ENCODE measurements around the gene TBC1D8.

Gene TBC1D8

DNA sequence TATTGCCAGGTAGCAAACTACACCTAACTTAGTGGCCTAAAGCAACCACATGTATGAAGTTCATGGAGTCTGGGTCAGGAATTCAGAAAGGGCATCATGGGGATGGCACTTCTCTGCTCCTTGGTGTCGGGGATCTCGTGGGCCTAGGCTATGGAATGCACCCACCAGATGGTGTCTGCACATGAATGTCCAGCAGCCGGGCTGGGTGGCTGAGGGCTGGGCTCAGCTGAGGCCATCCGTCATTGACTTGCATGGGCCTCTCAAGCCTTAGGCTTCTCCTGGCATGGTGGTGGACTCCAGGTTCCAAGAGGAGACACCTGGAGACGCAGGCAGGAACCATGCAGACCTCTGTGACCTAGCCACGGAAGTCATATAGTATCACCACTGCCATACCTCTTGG, 175.1 kb downstream of the TBC1D8 start:
- FAIRE-seq, result no peak

DNA sequence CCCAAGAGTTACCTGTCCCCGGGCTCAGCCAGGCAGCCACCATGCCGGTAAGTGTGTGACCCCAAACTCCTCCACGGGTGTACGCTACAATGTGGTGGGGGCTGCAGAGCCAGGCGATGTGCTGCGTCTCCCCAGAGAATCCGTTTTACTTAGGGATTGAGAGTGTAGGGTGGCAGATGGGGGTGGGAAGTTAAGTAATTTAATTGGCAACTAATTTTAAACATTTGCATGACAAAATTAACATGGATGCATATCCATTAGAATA, 175.7 kb downstream of the TBC1D8 start:
- no peak for FAIRE-seq

DNA sequence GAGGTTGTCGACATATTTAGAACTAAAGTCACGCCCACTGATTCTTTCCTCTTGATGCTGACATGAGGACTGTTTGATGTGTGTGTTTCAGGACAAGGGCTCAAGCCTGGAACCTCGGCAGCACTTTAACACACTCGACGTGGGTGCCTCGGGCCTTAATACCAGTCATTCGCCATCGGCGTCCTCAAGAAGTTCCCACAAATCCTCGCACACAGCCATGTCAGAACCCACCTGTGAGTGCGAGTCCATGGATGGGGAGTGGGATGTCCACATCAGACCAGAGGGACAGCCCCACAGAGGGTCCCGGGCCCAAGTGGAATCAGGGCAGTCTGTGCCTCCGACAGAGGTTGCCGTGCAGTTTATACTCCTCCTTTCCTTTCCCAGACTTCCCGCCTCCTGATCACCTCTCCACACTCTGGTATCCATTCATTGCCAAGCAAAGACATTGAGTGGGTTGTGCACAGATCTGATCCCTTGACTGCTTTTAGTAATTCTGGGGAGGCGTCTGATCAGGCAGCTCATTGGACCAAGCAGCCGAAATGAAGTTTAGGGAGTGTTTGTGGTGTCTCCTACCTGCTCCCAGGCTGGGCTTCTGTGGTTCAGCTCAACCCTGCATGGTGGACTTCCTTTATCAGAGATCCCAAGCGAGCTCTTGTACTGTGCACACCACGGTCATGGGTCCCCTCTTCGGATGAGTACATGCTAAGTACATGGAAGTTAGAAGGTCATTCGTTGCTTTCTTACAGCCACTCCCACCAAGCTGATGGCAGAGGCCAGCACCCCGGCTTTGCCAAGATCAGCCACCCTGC, 176.3 kb downstream of the TBC1D8 start:
- no peak for FAIRE-seq

DNA sequence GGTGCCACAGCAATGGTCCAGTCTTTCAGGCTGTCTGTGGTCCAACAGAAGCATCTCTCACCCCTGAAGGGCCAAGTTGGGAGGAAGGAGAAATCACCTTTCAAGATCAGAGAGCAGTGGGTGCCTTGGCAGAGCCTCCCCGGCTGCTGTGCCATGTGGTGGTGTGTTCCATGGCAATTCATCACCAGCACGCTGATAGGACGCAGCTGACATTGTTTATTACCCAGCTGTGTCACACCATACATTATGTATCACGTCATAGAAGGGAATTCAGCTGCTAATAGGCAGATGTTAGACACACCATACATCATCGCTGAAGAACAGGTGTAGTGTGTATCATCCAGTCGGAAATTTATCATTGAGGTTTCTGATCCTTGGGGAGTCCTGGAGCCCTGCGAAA, 178.7 kb downstream of the TBC1D8 start:
- FAIRE-seq, result no peak

DNA sequence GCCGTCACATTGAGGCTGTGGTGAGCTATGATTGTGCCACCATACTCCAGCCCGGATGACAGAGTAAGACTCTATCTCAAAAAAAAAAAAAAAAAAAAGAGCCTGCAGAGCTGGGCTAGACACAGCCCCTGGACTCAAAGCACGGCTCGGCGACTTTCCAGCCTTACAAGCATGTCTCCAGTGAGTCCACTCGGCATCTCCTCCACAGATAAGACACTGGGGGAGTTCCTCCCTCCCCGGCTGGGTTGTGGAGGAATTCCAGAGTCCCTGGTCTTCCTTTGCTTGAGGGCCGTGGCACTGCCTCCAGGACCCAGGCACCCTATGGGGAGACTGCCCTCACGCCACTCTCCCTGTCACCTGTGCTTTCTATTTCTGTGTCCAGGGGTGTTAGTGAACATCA, 180.0 kb downstream of the TBC1D8 start:
- FAIRE-seq, result no peak

DNA sequence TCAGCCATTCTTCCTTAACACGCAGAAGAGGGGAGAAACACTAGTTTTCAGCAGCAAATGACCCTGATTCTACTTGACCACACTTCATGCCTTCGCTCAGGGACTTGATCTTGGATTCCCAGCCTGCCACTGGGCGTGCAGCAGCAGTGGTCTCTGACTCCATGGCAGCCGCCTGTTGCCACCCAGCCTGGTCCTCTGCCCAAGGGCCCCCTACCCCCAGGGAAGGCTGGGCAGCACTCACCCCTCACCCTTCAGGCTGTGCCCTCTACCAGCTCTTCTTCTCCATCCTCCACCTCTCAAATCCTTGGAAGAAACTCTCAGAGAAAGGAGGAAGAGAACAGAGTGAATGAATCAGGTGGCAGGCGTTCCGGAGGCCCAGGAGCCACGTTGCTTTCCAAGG, 181.2 kb downstream of the TBC1D8 start:
- FAIRE-seq, result no peak

DNA sequence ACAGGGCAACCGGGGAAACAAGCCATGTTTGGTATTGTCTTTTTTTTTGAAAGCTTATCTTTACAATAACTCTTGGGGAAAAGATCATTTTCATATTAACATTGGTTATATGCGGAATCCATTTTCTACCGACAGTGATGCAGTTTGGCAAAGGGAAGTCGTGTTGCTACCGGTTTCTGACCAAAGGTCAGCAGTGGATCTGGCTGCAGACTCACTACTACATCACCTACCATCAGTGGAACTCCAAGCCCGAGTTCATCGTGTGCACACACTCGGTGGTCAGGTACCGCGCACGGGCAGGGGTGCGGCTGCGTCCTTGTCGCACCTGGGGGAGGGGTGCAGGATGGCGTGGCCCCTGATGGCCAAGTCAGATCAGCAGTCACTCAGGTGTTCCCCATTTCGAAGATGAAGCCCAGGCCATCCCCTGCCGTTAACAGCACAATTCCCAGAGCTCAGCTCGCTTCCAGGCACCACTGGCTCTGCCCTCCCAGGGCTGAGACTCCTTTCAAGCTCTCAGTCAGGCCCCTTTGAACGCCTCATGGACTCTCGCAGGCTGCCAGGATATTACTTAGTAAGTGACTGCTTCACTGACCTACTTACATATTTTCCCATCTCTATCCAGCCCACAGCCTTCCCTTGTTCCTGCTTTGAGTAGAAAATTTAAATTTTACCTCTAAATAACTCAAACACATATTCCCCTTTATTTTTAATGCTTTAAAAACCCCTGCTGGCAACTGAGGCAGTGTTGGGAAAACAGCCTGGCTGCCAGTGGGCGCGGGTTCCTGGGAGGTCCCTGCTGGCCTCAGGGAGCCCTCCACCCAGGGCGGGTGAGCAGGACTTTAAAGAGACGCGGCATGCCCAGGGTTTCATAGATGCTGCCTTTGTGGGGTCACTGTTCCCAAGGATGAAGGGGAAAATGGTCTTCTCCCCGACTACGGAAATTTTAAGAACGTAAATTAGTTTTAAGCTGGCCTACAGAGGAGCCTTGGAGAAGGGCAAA, 182.7 kb downstream of the TBC1D8 start:
- no peak for FAIRE-seq

DNA sequence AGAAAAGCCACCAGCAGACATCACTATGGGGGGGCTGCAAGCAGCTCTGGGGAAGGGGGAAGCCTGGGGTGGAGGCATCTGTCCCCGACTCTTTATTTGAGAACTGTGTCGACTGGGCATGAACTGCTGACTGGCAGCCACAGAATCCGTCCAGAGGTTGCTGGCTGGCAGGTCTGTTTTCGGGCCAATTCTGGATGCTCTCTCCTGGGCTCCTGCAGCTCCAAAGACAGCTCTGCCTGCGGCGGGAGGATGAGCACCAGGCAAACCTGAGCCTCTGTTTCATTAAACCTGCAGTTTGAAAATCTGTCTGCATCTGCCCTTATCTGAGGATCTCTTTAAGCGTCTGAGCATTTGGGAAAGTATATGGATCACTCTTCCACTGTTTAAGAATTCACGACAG, 183.5 kb downstream of the TBC1D8 start:
- no peak for FAIRE-seq

DNA sequence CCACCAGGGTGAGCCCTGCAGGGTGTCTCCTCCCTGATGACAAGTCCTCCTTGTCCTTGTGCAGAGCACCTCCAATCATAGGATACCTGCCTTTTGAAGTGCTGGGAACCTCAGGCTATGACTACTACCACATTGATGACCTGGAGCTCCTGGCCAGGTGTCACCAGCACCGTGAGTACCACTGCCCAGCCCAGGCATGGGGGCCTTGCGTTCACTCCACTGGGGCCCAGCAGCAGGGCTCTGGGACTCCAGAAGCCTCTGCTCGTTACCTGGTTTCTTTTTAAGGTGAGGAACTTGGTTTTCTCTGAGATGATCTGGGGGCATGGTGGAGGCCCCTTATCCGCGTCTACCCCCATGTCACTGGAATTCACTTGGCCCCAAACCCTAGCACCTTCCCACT, 185.6 kb downstream of the TBC1D8 start:
- FAIRE-seq, result no peak

DNA sequence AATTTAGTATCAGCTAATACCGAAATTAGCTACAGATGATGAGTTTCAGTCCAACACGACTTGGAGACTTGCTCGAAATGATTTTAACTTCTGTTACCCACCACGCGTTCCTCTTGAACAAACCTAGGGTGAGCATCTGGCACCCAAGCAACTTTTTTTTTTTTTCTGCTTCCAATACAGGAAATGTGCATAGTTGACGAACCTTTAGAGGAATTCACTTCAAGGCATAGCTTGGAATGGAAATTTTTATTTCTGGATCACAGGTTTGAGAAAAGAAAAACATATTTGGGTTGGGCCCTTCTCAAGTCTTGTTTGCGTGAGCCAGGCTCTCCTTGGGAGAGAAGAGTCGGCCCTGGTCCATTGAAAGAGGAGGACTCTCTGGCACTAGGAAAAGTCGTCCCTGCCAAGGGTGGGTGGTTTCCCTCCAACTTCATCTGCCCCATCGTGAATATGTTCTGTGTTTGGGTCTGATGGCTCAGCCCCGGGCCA, 186.5 kb downstream of the TBC1D8 start:
- no peak for FAIRE-seq

DNA sequence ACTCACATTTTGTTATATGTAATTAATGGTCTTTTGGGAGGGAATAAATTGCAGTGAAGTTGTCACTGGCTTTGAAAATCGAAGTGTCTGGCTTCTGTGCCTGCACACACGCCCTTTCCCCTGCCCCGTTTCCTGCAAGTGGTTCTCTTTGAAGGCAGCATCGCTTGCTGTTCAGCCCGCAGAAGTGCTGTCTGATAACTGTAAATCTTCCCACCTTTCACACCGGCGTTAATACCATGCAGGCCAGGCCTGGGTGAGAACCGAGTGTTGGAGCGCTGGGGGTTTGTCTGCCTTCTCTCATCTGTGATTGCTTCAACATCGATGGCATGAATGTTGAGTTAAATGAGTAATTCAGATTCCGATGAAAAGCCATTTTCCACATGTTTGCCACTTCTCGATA, 187.0 kb downstream of the TBC1D8 start:
- FAIRE-seq, result no peak

DNA sequence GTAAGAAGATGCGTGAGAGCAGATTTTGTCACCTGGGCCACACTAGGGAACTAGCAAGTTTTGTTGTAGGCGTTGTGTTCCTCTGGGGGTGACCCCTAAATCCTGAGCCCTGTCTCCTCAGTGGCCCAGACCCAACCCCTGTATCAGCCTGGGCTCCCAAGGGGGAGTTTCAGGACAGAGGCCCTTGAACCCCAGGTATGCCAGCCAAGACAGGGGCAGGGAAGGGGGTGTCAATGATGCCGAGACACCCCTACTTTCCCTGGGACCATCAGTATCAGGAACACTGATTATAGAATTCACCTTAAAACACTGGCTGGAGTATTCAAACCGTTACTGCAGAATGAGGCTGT, 188.2 kb downstream of the TBC1D8 start:
- no peak for FAIRE-seq

DNA sequence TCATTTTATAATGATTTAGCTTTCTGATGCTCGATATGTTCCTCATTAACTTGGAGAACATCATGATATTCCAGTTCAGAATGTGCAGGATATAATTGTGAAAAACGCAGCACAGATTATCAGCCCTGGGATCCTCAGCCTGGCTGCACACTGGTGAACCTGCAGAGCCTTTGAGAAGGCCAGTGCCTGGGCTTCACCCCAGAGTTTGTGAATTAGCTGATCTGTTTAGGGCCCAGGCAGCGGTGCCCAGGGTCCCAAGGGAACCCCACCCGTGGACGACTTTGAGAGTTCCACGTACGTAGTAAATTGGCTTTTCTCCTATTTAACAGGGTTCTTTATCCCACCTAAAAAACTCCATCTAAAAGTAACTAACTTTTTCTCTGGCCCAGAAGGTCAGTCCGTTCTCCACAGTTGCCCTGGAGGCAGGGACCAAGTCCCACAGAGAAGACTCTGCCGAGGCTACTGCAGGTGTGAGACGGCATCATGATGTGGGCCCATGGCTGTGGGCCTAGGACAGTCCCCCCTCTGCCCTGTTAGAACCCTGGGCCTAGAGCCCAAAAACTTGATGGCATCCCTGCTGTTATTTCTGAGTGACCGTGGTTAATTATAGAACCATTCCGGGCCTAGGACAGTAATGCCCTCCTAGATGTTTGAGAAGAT, 188.7 kb downstream of the TBC1D8 start:
- no peak for FAIRE-seq

DNA sequence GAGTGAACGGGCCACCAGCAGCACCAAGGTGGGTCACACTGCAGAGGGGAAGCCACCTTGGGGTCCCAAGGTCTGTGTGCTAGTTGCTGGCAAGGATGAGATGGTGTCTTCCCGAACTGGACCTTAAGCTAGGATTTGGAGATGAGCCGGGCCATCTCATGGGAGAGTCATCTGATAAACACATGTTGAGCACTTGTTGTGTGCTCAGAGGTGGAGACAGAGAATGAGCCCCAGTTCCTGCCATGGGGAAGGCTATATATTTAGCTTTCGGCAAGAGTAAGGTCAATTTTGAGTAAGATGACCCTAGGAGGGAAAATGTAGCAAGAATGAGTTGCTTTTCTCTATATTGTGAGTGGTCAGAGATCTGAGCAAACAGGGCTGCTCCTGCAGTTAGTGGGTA, 190.5 kb downstream of the TBC1D8 start:
- no peak for FAIRE-seq

DNA sequence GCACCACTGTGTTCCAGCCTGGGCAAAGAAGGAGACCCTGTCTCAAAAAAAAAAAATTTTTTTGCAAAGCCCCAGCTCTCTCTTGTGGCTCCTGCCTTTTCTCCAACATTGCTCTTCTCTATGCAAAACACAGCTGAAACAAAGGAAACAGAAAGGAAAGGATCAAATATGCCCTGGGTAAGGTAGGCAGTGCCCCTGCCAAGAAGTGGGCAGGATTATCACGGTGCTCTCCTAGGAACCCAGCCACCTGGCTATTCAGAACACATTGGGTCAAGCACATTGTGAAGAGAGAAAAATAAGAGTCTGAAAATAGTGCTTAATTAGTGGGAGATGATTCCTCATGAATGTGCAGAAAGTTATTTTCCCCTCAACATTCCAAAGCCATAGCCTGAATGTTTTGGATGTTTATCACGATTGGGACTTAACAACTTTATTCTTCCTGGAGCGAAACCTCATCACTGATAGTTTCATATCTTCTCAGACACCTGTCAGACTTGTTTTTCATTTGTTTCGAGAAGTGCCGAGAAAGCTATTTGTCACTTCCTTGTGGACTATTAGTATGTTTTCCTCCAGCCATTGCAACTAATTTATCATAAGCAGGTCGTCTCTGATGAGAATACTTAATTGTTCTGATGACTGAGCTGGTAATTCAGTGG, 191.8 kb downstream of the TBC1D8 start:
- no peak for FAIRE-seq

DNA sequence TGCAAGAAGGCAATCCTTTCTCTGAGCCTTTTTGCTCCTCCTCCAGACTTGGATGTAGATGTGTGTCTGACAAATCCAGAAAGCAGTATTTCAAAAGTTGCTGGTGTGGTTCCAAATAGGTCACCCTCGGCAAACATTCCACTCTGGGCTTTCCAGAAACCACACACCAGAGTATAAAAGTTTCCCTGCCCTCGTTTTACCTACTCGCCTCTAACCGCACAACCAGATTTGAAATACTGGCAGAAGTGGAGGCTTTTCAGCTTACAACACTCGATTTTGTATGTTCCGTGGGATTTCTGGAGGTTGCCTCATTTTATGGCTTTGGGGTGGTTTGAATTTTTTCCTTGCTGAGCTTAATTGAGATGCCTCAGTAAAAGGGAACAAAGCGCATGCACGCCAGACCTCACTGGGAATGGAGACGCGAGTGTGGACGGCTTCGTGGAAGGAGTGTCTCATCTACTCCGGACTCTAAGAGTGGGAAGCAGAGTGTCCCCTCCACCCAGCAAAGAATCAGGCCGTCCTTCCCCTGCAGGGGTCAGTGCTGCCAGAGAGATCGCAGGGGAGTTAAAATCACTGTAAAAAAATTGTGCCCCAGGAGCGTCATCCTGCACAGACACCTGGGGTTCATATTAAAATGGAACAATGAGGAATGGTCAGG, 193.1 kb downstream of the TBC1D8 start:
- no peak for FAIRE-seq

Data from colon (tissue), 2 donors.